DMS153 (cell line): ENCODE results near the gene SLC25A1.

Experiments
- DNase-seq: peaks from one replicate; lab custom pipeline; 2025; lab: John Stamatoyannopoulos, UW

Gene SLC25A1

DNA sequence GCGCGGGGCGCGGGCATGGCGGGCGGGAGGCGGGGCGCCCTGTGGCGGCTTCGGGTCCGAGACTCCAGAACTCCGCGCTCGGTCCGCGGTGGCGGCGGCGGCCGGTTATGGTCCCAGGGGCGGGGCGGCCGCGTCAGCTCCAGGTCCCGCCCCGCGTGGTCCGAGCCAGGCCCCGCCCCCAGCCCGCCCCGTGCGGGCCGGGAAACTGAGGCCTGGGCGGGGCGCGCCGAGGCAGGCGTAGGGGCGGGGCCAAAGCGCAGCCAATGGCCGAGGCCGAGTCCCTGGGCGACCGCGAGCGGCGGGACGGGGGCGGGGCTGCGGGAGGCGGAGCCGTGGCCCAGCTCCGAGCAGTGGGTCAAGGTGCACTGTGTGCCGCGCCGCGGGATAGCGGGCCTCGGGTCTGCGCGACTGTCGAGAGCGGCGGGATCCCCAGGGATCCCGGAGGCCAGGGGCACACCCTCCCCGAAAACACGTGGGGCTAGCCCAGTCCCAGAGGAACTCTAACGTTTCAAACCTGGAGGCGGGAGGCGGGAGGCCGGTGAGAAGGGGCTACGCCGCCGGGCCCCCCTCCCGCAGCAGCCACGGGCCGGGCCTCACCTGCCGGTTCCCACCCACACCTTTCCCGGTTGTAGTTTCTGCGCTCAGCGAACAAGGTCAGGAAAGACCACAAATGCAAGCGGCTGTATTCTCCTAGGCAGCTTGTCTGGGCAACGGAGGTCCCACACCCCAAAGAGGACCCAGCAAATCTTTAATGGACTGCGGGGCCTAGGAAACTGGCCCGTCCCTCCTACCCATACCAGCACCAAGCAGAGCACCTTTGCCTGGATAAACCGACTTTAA is at the start of gene SLC25A1:
Gene SLC25A1, minus strand, starts transcription at position 80 of the 840 bp plus-strand sequence. Its CDS starts 63 bp downstream, at position 17.
- DNase-seq: peak; percentile 75

DNA sequence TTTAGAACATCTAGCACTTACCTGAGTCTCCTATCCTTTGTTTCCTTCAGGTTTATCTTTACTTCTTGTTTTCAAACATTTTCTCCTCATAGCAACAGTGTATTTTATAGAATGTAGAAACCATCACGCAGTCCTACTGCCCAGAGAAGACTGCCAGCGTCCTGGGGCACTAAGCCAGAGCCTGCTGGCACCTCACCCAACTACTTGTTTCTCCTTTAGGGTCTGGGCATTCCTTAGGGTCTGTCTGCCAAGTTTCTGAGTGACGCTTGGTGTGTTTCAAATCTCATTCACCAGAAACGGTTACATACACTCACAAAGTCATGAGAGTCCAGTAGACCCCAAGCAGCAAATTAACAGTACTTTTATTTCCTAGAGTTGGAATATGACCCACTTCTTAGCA is 49.6 kb upstream of the SLC25A1 start:
- DNase-seq: no peak

DNA sequence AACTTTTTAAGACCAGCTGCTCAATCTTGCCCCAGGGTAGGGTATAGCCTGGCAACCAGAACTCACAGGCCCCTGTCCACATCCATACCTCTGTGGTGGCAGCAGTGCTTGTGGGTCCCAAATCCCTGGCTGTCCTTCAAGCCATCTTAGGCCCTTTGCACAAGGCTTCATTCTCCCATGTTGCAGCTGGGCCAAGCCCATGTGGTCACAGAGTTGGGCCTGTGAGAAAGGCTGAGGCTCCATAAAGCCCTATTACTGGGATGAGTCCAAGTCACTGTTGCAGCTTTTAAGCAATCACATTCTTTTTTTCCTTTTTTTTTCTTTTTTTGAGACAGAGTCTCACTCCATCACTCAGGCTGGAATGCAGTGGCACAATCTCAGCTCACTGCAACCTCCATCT is 47.9 kb upstream of the SLC25A1 start:
- DNase-seq: no peak

DNA sequence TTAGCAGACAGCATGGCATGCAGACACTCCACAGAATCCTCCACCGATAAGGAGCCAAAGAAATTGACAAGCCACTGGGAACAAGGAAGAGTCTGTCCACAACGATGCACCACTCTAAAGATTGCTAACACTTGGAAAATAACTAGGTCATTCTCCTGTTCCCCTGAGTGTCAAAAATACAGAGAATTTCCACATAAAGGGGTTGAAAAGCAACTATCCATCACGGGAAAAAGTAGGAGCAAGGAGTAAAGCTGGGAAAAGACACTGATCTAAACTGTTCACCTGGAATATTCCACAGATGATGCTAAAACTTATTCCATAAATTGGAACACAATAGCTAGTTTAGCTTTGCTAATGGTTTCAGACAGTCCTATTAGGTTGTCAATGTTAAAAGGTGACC is 47.0 kb upstream of the SLC25A1 start:
- no peak for DNase-seq

DNA sequence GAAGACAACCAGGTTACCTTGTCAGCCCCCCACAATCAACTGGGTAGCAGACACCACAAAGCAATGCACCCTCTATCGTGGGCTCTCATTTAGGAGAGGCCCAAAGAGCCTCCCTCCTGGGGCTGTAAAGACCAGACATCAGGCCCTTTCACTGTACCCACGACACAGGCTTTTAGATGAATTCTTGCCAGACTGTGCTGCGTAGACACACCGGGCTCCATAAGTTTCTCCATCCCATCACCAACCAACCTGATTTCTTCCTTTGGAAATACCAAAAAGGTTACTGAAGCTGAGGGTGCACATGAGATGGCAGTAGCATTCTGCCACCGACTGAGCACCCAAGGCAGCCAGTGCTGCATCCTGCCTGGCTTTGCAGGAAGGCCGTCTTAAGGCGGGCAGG is 46.4 kb upstream of the SLC25A1 start:
- no peak for DNase-seq

DNA sequence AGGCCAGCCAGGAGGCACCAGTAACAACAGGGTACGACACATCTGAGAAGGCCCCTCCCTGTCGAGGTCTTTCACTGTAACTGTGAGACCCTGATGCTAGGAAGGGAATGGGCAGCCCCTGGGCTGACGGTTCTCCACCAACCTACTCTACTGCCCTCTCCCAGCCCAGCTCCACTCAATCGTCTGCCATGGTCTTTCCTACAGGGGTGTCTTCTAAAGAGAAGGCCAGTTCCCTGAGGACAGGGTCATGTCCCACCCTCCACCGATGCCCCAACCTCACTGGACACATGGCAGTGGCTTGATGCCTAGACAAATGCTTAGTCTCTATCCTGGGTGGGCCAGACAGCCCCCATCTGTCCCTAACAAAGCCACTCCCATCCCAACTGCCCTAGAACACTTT is 46.0 kb upstream of the SLC25A1 start:
- DNase-seq: no peak

DNA sequence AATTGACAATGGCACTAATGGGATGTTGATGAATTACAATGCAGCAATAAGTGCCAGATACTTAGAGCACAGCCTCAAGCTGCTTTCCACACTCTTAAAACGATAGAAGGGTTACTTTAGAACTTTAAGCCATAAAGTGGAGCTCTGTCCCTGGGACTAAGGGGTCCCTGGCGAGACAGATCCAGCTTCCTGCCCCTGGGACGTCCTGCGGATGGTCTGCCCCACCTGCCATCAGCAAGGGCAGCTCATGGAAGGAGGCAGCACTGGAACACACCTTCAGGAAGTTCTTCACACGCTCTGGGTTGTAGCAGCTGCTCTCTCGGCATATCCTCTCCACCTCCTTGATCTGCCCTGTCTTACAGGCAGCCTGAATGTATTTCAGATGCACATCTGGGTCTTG is 45.1 kb upstream of the SLC25A1 start:
- DNase-seq: no peak

DNA sequence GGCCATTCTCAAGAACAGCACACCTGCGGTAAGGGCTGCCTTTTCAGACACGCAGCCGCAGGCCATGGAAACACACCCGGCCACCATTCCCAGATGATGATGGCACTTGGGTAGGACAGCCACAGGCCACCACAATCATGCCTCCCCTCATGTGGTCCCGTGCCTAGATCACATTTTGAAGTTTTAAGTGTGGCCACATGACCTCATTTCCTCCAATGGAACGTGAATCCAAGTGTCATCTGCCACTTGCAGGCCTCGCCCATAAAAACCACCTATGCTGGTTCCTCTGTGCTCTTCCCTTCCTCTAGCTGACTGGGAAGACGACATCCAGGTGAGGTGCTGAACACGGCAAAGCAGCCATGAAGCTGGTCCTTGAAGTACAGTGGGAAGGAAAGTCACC is 44.6 kb upstream of the SLC25A1 start:
- no peak for DNase-seq

DNA sequence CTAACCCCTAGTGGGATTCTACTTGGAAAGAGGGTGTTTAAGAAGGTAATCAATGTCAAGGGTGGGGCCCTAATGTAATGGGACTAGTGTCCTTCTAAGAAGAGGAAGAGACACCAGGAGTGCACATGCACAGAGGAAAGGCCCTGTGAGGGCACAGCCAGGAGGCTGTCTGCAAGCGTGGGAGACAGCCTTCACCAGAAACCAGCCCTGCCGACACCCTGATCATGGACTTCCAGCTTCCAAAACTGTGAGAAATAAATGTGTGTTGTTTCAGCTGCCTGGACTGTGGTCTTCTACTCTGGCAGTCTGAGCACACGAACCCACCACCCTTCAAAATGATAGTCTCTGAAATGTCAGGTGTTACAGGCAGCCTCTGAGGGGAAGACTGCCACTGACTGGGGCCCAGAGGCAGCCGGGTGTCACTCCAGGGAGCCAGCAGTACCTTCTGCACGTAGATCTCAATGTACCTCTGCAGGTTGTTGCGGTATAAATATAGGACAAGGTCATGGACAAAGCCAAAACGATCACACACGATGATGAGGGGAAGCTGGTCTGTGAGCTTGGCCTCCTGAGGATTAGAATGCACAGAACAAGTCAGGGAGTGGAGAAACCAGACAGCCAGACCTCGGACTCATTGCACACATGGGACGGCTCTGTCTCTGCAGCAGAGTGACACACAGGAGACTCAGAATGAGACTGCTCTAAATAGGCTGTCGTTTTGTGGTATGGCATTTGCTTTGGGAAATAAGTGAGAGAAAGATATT is 43.9 kb upstream of the SLC25A1 start:
- DNase-seq: no peak

DNA sequence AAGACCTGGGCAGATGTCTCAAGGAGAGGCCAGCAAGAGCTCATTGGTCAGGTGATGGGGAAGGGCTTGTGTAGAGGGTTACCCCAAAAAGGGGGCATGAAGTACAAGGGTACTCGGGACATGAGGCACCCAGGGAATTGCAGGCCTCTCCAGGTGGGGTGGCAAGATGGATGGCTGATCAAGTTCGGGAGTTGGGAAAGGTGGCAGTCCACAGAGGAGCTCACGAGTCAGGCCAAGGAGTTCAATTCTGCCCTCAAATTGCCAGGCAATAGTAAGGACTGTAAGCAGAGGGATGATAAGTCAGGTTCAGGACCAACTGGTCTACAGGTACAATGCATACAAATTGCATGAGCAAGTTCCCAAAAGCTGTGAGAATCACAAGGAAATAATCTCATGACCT is 42.3 kb upstream of the SLC25A1 start:
- no peak for DNase-seq

DNA sequence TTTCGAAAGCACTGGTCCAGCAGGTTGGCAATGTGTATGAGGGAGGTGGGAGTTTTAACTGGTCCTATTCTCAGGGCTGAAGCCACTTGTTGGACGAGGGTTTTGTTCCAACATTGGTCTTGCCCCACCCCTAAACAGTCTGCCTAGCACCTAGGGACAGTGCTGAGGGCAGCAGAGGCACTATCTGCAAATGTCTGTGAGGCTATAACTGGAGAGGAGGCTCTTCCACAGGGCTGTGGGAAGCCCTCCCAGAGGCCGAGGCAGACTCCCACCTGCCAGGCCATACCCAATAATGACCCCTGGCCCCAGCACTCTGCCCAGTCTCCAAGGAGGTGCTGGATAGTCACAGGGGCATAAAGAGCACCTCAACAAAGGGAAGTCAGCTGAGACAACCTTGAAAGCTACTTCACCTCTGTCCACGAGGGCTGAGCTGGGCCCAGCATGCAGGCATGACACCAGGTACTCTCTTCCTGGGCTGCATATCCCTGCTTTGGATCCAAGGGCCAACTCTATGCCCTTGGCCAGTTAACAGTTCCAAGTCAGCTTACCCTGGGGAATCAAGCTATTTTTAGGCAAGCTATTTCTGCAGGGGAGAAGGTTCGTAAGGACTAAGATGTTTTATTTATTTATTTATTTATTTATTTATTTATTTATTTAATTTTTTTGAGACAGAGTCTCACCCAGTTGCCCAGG is 40.2 kb upstream of the SLC25A1 start:
- no peak for DNase-seq

DNA sequence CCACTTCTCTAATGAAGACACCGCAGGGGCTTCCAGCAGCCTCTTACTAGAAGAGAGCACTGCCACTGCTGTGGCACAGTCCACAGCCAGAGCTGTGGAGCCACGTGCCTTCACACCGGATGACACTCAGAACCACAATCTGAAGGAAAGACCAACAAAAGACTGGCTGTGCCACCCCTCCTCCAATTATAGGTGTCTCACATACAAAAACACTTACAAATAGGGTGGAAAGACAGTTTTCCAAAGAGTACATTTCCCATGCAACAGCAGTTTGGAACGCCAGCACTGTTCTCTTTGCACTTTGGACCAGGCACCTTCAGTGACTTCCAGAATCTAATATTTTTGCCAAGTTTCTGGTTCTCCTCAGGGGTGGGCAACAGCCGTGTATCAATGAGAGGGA is 38.0 kb upstream of the SLC25A1 start:
- DNase-seq: no peak

DNA sequence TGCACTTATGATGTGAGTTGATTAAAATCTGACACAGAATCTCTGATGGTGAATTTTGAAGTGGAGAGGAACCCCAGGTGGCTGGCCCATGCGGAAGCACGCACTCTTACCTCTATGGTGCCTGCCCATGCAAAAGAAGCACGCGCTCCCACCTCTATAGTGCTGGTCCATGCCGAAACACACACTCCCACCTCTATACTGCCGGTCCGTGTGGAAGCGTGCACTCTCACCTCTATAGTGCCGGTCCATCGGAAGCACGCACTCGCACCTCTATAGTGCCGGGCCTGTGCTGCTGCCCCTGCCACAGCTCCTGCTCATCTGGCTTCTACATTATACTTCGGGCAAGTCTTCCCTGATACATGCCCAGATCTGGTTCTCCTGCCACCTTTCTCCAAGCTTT is 36.8 kb upstream of the SLC25A1 start:
- DNase-seq: no peak

DNA sequence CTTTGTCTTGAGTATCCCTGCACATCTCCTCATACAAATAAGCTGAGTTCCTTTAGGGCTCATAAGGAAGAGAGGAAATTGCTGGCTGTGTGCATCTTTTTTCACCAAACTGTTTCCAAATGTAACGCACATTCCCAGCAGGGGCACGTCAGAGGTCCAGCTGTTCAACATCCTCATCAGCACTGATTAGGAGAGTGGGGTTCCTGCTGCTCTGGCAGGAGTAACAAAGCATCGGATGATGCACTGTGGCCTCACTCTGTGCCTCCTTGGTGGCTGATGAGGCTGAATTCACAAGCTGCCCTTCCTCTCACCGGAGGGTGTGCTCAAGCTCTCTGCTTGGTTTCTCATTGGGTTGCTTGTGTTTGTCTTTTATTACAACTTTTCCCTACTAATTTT is 35.5 kb upstream of the SLC25A1 start:
- no peak for DNase-seq

DNA sequence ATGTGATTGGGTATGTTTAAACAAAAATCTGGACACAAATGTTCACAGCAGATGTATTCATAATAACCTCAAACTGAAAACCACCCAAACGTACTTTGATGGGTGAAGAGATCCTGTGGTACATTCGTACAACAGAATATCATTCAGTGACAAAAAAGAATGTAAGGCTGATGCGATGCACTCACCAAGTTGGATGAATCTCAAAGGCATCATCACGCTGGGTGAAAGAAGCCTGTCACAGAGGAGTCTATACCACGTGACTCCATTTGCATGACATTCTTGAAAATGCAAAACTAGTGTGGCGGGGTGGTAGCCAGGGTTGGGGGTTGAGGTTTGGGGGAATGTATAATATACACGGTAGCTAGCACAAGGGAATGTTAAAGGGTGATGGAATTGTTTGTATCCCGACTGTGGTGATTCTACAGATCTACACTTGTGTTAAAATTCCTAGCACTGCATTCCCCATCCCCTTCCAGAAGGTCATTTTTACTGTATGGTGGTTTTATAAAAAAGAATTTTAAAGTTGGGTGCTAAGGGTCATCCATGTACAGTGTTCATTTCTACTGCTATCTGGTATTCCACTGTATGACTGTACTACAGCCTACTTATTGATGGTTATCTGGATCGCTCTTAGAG is 35.0 kb upstream of the SLC25A1 start:
- DNase-seq: no peak

DNA sequence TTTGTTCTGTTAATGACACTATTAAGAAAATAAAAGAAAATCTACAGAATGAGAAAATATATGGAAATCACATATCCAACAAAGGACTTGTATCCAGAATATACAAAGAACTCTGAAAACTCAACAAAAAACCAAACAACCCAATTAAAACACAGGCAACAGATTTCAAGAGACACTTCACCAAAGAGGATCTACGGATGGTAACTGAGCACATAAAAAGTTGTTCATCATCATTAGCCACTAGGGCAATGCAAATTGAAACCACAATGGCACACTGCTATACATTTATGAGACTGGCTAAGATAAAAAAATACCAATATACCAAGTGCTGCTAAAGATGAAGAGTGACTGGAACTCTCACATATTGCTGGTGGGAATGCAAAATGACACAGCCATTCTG is 34.5 kb upstream of the SLC25A1 start:
- no peak for DNase-seq

DNA sequence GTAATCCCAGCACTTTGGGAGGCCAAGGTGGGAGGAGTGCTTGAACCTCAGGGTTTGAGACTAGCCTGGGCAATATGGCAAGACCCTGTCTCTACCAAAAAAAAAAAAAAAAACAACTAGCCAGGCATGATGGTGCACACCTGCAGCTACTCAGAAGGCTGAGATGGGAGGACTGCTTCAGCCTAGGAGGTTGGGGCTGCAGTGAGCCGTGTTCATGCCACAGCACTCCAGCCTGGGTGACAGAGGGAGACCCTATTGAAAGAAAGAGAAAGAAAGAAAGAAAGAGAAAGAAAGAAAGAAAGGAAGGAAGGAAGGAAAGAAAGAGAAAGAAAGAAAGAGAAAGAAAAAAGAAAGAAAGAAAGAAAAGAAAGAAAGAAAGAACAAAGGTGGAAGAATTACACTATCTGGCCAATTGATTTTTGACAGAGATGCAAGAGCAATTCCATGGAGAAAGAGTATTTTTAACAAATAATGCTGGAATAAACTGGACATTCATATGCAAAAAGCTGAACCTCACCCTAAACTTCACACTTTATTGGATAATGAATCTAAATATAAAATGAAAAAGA is 33.9 kb upstream of the SLC25A1 start:
- DNase-seq: no peak

DNA sequence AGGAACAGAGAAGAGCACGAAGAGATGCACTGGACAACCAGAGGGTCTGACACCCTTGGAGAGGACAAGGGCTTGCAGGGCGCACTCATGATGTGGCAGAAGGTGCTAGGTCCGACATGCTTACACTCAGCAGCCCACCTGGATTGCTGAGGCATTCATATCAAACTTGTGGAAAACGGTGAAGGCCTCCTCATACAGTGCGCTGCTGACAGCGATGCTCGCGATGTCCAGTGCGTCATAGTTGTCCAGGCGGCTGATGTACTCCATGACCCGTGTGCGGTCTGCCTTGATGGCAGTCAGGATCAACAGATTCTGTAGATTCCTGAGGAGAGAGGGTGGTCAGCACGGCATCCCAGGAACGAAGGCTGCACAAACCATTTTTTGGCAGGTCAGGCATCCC is 31.7 kb upstream of the SLC25A1 start:
- DNase-seq: no peak

DNA sequence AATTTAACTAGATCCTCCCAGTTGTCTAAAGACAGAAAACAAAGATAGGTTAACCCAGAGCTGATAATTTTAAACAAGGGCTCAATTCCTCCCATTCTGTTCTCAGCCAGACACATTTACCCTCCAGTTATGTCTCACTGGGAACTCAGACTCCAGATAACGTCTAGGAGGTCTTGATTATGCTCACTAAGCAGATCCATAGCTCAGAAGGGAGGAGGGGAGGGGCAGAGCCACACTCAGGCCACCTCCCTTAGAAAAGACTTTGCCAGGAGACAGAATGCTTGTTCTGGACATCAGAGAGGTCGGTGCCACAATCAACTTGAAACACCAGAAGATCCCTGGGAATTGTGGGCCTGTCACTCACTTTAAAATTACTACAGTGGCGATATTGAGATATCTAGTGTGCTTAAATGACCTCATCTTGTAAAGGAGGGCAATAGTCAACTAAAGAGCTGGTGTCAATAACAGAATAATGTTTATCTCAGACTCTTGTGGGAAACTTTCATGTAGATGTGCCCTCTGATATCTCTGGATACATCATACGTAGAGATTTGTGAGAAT is 29.8 kb upstream of the SLC25A1 start:
- DNase-seq: no peak

DNA sequence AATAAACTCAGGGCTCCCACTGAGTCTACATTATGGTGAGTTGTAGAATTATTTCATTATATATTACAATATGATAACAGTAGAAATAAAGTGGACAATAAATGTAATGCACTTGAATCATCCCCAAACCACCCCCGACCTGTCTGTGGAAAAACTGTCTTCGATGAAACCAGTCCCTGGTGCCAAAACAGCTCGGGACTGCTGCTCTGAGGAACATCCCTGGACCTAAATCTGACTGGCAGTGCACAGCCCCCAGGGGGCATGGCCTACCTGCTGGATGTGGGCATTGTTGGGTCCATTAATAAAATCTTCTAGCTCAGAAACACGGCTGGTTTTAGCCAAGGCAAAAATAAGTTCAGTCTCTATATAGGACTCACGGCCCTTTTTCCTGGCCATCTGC is 29.3 kb upstream of the SLC25A1 start:
- no peak for DNase-seq

DNA sequence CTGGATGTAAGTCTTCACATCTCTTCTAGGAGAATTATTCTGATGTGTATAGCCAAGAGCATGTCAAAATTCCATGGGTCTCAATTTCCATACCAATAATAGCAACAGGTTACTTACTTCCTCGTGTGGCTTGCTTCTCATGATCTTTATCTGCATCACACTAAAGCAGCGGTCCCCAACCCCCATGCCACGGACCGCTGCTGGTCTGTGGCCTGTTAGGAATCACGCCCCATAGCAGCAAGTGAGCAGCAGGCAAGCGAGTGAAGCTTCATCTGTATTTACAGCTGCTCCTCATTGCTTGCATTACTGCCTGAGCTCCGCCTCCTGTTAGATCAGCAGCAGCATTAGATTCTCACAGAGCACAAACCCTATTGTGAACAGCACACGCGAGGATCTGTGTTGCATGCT is 28.9 kb upstream of the SLC25A1 start:
- DNase-seq: no peak

DNA sequence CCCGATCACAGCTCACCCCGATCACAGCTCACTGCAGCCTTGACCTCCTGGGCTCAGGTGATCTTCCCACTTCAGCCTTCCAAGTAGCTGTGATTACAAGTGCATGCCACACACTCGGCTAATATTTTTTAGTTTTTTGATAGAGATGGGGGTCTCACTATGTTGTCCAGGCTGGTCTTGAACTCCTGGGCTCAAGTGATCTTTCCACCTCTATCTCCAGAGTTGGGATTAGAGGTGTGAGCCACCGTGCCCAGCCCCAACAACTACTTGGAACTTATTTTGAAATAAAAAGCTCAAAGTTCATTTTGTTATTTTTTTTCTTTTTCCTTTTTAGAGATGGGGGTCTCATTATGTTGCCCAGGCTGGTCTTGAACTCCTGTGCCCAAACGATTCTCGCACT is 27.8 kb upstream of the SLC25A1 start:
- no peak for DNase-seq
